GM19240 (cell line): ENCODE results near the gene ERC2.

Source experiments
- DNase-seq: peaks from one replicate; pipeline ENCODE4 v3.0.0; 2011; ENCODE audit warnings: low spot score; ENCODE audit not compliant: insufficient read length

Gene ERC2

DNA sequence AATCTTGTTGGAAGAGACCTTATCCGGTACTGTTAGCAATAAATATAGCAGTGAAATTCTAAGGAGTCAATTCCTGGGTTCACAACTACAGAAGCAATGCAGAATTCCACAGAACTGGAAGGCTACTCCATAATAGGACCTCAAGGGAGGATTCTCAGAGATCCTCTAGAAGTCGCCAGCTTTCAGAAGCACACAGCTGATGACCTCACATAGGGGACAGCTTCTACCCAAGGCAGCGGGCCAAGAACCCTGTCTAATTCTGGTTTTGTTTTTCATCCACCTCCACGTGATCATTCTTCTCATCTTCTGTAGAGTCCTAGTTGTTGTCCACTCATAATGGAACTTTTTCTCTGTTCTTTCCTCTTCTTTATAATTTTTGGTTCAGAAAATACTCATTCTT is 99.4 kb downstream of the ERC2 start:
- no peak for DNase-seq

DNA sequence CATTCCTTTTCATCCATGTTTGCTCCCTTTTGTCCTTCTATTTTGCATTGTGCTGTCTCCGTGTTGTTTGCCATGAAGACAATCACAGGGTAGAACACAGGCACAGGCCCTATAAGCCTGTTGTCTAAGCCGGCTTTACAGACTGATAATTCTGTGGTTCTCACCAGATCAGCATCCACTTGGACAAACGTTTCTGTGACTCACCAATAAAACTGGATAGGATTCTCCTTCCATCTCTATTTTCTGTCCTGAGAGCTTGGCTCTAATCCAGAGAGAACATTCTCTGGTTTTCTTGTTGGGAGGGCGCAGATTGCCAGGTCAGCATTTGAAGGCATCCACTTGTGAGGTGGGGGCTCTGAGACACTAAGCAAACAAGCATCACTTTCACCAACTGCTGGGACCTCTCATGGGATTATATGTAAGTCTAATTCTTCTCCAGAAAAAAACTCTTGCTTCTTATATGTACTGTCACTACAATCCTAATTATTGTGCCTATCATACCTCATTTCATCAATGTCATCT is 101.6 kb downstream of the ERC2 start:
- no peak for DNase-seq

DNA sequence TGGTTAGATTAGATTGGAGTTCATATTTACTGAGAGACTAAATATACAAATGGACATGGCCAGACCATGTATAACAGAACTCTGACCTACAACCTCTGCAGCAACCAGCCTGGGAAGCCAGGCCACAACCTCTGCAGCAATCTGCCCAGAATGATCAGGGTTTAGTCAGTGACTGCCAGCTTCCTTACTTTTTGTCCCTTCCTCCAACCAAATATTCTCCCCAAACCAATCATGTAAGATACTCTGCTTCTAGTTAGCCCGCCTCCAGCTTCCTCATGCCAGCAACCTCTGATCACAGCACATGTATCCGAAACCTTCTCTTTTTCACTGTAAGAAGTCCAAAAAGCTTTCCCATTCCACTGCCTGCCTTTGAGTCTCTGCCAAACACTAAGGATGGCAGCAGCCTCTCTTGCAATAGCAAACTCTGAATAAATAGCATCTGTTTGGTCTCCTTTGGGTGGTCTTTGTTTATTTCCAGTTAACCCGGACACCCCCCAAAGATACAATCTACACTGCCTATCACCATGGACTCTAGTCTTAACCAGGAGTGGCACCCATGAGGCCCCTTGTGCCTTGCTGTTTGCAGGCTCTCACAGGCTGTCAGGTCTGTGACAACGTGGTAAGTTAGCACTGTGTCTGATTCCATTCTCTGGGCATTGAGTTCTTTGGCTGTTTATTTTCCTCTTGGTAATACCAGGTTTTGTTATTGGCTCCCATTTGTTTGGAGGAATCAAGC is 102.2 kb downstream of the ERC2 start:
- no peak for DNase-seq

DNA sequence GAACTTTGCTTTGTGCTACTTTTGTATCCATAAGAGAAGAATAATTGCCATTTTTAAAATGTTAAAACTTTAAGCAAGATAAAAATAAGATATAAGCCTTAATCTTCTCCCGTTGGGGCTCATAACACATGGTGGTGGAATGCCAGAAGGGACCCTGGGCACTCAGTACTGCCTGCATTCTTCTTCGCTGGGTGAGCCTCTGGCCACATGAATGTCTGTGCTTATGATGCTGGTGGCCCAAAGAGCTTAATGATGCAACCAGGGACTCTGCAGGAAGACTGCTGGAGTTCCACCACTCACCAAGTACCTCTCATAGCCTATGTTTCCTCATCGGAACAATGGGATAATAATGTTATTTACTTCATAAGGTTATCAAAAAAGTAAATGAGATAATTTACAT is 103.6 kb downstream of the ERC2 start:
- DNase-seq = no peak

DNA sequence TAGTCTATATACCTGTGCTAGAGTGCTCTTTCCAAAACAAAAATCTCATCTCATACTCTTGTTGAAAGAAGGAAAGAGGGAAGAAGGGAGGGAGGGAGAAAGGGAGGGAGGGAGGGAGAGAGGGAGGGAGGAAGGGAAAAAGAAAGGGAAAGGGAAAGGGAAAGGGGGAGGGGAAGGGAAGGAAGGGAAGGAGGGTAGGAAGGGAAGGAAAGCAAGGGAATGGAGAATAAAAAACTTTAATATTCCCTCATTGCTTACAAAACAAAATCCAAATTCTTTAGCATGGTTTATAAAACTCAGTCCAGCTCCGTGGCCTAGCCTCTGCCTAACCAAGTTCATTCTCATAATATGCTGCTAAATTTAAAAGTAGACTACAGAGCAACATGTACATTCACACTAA is 104.5 kb downstream of the ERC2 start:
- no peak for DNase-seq

DNA sequence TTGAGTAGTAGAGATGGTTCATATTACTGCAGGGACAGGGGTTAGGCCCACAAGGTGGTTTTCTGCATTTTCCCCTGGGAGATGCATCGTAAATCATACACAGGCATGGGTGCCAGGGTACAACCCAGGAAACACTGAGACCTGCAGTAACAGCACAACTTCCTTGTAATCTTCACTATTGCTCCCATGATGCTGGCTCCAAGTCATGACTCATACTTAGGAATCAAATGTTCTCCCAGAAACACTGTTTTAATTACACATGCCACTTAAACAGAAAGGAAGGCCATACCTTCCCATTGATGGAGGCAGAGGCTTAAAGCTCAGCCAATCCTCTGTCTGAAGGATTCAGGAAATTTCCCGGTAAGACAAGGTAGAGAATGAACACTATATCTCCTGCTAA is 106.5 kb downstream of the ERC2 start:
- no peak for DNase-seq

DNA sequence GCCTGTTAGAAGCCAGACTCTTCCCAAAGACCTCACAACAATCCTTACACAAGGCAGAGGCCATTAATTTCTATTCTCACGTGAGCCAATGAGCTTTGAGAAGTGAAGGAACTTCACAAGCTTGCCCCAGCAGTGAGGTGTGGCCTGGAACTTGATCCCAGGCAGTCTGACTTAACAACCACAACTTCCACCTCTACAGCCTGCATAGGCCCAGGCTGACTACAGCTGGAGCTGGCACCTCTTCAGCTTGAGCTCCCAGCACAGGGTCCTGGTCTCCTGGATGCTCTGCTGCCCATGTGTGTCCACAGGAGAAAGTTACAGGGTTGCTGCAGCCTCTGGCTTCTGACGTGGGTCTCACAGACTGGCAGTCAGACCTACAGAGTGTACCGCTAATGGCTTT is 111.0 kb downstream of the ERC2 start:
- DNase-seq = no peak

DNA sequence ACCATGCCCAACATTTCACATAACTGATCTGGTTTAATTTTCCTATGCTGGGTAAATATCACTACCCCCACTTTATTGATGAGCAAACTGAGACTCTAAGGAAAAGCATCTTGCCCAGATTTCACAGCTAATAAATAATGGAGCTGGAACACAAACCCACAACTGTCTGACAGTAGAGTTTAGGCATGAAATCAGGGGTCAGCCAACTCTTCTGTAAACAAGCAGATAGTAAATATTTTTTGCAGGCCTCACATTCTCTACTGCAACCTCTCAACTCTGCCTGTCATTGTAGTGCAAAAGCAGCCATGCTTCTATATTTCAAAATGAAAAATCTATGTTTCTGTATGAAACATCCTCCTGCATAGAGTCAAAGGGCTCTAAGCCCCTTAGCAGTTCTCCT is 111.5 kb downstream of the ERC2 start:
- DNase-seq = no peak

DNA sequence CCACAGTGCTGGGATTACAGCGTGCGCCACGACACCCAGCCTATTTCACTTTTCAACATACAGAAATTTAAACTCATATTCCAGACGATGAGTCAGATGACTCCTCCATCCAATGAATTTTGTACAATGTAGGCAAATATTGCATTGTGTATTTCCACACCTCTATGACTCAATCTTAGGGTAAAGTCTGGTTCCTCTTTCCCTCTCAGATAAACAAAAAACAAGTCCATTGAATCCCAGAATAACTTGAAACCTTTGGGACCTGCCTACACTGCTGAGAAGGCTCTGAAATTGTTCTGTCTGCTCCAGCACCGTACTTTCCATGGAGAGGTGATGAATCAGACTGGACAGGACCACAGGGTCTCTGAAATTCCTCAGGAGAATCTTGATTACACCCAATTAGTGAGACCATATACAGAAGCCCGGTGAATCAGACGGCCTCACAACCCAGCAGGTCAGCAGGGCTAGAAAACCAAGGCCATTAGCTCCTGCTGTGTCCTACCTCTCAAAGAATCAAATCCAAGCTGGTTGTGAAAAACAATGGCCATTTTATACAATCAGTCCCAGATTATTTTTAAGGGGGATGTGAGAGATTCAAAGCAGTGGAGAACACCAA is 112.6 kb downstream of the ERC2 start:
- DNase-seq = no peak

DNA sequence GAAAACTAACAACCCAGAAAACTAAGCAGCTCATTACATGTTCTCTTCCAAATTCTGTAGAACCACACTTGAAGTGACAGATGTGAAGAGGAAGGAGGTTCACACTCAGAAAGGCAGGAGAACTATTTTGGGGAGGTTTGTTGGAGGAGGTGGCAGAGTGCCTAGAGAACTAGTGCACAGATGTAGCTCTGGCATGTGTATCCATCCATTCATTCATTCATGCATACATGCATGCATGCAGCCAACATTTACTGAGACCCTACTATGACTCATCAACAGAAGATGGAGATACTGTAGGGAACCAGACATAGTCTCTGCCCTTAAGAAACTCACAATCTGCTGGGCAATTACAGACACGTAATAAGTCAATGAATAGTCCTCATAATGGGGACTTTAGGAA is 116.7 kb downstream of the ERC2 start:
- DNase-seq = no peak

DNA sequence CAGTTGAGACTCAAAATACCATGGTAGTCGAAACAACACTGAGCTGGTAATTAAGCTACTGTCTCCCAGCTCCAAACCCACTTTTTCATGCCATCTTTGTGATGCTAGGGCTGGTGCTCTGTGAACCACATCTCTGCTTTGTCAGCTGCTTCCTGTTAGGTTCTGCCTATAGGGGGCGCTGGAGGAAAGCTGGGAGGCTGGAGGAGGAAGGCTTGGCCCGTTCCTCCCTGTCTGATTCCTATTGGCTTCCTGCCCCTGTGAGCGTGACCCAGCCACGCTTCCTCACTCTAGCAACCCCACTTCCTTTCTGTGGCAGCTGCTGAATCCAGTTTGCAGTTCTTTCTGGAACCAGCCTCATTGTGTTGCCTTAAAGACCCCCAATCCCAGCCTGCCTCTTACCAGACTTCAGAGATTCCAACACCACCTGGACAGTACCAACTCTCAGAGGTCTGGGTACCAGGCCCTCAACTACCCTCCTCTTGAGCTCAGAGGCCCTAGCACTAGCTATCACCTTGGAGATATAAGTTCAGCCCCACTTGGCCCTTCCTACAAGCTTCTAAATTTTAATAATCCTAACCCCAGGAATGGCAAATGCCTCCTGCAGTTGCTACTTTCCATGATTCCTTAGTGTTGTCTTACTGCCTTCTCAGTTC is 120.9 kb downstream of the ERC2 start:
- DNase-seq = peak; percentile 7

DNA sequence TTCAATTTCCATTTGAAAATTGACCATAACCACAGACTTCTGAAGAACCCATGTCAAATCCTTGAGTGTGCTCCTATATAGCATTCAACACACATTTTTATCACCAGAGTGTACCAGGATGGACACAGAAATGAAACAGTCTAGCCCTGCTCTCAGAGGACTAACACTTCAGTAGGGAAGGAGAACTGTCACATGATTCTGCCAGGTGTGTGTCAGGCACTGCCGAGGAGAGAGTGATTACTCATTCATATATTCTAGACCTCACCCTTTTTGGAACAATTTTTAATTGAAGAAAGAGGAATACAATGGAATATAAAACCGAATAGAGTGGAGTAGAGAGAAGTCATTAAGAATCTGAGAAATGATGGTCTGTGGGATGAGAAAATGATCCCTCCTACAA is 125.8 kb downstream of the ERC2 start:
- no peak for DNase-seq

DNA sequence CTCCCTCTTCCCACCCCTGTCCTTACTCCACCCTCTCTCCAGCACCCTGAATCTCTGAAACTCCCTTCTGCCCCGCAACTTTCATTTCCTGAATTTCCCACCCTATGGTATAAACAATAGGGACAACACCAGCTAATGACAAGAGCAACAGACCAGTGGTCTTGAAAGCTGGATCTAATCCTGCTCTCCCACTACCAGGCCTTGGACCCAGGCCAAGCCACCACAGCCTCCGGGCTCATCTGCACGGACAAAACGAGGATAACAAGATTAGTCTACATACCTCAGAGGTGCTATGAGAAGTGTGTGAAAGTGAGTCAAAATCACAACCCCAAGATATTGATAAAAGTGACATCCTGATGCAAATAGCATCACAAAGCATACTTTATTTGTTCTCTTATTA is 128.6 kb downstream of the ERC2 start:
- DNase-seq = no peak

DNA sequence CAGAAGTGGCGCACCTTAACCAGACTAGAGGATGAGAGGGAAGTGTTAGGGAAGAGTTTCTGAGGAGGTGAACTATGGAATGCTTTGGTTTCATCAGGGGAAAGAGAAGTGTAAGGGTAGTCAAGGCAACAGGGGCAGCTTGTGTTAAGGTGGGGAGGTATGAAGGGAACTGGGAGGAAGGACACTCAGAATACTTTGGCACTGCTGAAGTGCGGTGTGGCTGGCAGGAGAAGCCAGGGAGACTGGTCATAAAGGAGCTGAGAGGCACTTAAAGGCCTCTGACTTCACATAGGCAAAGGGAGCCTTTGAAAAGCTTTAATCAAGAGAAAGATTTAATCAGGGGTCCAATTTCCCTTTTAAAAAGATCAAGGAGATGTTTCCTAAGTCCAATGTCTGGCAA is 129.0 kb downstream of the ERC2 start:
- DNase-seq = no peak

DNA sequence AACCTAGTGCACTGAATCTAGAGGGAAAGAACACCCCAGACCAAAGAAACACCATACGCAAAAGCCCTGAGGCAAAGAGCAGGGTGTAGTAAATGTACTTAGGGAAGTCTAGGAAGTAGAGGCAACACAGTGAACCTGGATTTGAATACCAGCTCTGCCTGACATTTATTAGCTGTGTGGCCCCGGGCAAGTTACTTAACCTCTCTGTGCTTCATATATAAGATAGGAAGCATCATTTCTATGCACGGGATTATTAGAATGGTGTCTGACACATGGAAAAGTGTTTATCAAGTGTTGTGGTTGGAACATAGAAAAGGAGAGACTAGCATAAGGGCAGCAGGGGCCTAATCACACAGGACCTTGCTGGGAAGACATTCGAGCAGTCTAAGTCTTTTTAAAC is 132.2 kb downstream of the ERC2 start:
- DNase-seq = no peak

DNA sequence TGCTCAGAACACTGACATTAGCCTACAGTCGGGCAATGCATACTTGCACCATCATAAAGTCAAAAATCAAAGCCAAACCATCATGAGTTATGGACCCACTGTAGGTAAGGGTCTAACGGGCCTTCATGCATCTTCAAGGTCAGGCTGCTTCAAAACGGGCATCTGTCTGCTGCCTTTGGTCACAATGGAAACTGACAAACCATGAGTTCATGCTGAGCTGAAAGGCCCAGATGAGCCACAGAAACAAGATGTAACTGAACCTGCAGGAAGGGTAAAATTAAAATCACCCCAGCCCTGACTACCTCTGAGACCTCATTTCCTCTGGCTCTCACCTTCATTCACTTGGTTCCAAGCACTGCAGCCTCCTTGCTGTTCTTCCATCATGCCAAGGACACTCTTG is 143.8 kb downstream of the ERC2 start:
- DNase-seq = no peak

DNA sequence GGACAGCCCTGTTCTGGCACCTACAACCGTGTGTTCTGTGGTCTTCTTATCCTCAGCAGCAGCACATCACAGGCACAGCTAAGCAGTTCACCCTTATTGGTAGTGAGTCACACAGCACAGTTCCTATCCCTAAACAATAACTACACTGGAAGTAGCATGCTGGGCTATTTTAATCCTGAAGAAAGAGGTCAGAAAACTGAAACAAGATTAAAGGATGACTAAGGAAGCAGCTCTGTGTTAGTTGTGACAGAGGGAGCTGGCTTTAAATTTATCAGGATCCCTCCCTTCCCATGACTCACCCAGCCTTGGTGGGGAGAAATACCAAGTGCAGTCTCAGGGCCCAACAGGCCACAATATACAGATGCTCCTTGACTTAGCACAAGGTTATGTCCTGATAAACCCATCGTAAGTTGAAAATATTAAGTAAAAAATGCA is 144.3 kb downstream of the ERC2 start:
- DNase-seq = no peak

DNA sequence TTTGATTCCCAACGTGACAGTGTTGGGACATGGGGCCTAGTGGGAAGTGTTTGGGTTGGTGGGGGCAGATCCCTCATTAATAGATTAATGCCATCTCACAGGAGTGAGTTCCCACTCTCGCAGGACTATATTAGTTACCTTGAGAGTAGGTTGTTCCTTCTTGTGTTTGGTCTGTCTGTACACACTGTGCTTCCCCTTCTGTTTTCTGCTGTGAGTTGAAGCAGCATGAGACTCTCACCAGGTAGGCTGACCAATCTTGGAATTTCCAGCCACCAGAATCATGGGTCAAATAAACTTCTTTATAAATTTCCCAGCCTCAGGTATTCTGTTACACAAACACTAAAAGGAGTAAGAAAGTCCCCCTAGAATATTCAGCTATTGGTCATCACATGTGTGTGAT is 145.4 kb downstream of the ERC2 start:
- no peak for DNase-seq

DNA sequence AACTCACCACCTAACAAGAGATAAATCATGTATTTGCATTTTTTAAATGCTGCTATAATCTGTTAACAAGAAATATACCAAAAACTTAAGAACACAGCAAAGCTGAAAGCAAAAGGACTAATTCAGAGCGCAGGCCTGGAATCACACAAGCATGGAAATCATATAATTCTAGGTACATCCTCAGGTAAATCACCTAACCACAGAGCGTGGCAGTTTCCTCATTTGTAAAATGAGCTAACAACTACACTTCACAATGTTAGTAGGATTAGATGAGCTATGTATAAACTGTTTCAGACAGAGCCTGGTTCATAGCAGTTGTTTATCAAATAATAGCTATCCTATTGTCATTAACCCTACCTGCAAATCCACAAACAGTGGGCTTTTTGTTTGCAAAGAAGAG is 146.4 kb downstream of the ERC2 start:
- no peak for DNase-seq

DNA sequence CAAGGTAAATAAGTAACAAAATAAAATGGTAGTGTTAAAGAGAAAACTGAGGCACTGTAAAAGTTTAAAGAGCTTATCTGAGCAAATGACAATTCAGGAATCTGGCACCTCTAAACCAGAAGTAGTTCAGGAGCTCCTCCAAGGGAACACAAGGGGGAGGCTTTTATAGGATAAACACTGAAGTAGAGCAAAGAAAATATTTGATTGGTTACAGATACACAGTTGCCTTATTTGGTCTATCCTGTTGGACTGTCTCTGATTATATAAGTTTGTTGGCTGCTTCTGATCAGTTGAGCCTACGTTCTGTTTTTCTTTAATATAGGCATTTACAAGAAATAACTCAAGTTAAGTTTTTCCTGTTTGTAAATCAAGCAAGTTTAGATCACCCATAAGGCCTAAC is 146.9 kb downstream of the ERC2 start:
- DNase-seq = no peak

DNA sequence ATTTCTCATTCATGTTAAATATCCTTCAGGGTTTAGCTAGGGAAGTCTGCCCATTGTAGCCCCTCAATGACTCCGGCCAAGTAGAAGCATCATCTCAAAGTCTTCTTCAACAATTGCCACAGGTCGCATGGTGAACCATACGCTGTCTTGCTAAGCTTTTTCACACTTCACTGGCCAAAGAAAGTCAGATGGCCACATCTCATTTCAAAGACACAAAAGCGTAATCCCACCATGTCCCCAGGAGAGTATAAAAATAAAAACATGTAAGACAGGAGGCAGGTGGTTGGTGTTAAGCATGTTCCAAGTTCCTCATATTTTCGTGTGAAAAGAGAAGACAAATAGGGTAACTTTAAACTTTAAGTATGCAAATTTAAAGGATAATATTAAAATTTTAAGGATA is 147.4 kb downstream of the ERC2 start:
- no peak for DNase-seq

DNA sequence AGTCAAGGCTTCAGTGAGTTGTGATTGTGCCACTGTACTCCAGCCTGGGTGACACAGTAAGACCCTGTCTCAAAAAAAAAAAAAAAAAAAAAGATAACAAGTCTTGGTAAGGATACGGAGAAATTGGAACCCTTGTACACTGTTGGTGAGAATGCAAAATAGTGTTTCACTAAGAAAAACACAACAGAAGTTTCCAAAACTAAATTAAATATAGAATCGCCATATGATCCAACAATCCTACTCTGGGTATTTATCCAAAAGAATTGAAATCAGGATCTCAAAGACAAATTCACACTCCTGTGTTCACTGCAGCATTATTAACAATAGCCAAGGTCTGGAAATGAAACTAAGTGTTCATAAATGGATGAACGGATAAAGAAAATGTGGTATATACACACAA is 149.4 kb downstream of the ERC2 start:
- no peak for DNase-seq

DNA sequence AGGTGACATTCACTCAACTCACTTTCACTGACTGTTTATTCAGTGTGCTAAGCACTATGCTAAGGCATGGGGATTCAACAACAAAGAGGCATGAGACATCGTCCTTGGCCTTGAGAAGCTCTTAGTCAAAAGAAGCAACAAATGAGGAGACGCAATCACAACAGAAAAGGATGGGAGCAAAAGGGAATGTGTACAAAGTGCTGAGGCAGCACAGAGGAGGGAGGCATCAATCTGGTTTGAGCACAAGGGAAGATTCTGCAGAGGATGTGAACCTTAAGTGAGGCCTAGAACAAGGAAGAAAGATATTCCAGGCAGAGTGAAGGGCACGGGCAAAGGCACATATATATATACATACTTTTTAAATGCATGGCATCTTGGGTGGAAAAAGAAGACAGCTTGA is 151.3 kb downstream of the ERC2 start:
- DNase-seq = no peak
